HCEC 1CT (cell line): Measurements from ENCODE around the gene SHISAL1.

ENCODE experiments used
- DNase-seq: peaks from one replicate; pipeline ENCODE4 v3.0.0-alpha.2; 2017

Gene SHISAL1

DNA sequence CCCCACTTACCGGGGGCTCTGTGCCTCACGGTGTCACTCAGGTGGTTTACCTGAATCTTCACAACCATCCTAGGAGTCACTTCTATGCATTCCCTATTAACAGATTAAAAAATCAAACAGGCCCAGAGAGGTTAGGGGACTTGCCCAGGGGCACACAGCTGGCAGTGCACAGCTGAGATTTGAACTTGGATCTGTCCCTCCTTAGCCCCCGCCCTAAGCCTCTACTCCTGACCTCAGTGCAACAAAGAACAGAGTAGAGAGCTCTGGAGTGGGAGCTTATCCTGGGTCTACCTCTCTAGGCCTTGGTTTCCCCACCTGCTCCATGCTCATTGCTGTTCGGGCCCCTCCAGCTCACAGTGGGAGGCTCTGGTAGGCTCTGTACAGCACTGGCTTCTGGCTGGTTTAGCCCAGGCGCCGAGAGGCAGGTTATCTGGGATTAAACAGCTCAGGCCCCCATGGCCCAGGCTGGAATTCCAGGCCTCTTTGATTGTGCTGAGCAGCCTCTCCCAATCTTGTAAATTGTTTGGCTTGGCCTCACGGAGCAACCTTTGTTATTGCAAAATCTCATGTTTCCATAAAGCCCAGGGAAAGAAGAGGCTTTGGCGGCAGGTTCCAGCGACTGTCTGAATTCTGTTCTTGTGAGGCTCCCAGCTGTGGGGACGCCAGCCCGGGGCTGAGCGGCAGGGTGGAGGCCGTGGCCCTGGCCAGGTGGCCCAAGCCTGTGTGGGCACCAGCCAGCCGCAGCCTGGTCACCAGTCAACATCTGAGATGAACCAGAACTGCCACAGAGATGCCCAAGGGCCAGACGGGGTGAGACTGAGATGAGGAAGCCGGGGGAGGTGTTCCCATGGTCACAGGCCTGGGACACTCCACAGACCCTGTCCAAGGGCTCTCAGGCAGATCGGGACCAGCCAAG lies 28.9 kb upstream of the SHISAL1 start:
- DNase-seq, result no peak

DNA sequence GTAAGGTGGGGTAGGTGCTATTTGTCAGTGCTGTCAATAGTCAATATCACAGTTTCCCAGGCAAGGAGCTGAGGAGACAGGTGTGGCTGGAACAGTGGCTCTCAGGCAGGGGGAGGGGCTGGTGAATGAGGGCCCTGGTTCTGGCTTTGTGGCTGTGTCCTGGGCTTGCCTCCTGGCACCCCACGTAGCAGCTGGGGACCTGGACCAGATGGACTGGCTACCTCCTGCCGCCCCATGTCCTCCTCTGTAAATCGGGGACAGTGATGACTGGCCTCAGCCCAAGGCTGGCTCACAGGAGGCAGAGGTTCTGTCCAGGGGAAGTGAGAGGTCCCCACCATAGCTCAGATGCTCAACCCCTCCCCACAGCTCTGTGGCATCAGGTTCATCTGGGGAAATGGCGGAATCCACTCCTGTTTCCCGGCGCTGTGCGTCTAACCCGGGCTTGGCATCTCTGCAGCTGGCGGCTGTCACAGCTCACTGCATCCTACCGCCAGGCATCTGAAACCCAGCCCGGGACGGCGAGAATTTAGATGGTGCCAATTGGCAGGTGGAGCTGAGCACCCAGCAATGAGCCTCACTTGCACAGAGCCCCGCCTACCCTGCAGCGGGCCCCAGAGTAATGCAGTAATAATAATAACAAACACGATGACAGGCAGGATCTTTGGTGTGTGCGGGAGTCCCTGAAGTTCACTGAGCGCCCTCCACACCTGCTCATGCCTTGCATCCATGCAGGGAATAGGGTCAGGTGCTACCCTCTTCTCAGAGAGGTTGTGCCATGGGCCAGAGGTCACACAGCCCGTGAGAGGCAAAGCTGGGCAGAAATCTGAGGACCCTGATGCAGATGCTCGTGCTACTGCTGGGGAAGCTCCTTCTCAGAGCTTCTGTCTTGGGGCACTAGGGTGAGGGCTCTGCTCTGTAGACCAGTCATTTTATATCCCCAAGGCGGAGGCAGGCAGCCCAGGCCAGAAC lies 27.8 kb upstream of the SHISAL1 start:
- DNase-seq, result no peak

DNA sequence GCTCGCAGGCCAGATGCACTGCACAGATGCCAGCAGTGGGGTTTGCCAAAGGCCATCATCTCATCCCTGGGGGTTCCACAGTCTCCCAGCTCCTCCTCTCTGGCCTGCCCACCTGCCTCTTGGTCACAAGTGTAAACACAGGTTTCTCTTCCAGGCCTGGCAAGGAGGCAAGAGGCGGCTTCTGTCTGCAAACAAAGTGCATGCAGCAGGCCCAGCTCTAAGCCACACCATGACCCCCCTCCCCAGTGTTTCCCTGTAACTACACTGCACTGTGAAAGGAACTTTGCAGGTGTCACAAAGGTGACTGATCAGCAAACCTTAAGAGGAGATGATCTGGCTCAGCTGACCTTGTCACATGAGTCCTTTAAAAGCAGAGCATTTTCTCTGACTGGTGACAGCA lies 26.2 kb upstream of the SHISAL1 start:
- DNase-seq, result no peak

DNA sequence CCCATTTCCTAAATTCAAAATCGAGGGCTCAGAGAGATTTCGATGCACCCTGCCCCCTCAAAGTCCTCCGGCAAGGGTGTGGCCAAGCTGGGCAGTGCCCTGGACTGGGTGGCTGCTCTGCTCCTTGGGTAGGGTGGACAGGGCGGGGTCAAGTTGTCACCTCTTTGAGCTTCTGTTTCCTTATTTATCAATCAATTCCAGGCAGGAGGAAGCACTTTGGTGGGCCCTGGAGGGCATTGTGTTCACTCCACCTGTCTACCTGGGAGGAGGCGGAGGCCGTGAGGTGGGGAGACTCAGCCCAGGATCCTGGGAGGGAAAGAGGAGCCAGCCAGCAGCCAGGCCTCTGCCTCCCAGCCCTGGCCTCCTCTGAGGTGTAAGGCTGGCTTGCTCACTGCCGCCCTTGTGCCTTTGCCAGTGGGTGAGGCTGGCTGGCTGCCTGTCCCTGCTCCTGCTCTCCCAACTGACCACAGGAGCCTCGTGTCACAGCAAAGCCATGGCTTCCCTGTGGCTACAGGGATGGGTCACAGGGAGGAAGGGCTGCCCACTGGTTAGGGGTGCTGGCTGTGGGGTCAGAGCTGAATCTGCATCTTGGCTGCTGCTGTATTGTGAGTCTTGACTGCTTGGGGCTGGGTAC lies 25.5 kb upstream of the SHISAL1 start:
- DNase-seq, result no peak

DNA sequence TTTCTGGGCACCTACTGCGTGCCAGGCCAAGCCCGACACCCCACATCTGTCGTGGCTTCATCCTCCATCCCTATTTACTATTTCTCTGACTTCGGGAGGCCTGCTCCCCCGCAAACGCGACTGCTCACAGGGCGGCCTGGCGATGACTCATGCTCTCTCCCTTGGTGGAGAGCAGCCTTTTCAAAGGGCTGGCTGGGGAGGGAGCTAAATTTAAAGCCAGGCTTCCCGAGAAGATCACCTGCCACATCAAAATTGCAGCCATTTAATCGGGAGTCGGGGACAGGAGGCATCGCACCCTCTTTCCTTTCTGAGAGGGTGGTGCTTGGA lies 24.9 kb upstream of the SHISAL1 start:
- DNase-seq, result peak; percentile 49

DNA sequence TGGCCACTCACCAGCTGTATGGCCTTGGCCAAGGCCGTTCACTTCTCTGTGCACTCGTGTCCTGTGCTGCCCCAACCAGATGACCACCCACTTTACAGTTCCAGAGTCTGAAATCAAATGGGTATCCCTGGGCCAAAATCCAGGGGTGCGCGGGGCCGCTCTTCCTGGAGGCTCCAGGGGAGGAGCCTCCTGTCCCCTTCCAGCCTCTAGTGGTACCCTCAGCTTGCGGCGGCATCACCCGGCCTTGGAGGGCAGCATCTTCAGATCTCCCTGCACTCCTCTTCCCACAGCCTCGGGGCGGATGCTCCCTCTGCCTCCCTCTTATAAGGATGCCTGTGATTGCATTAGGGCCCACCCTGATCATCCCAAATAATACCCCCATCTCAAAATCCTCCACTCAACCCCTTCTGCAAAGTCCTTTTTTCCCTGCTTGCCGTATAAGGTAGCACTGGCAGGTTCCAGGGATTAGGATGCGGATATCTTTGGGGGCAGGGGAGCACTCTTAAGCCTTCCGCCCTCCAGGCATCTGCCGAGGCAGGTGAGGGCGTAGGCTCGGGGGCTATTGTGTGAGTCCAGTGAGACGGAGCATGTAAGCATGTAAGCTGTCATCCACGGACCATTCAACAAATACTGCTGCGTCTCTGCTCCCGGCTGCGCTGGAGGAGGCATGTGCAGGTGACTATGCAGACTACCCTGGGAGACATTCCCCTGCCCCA lies 24.4 kb upstream of the SHISAL1 start:
- DNase-seq, result no peak

DNA sequence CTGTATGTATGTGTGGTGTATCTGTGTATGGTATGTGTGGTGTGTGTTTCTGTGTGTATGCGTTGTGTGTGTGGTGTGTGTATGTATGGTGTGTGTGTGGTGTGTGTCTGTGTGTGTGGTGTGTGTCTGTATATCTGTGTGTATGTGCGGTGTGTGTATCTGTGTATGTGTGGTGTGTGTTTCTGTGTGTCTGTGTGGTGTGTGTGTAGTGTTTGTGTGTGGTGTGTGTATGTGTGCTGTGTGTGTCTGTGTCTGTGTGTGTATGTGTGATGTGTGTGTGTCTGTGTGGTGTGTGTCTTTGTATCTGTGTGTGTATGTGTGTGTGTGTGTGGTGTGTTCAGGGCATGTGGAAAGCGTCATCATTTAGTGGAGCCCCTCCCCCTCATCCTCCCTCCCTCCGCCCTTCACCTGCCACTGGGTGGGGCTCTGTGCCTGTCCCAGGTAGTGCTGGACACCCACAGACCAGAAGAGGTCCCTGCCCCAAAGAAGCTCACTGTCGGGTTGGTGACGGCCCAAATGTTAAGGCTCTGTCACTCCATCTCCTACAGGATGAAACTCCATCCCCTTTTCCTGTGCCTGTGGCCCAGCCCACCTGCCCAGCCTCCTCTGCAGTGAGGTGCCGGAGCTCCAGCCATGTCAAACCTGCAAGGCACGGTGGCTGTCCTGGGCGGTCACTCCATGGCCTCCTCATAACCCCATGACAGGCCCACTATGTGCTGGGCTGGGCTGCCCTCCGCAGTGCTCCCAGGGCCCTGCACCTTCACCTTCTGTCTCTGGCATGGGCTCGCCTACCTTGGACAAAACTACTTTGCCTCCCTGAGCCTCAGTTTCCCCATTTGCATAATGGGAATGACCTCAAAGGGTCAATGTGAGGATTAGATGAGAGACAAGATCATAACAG lies 23.4 kb upstream of the SHISAL1 start:
- no peak for DNase-seq

DNA sequence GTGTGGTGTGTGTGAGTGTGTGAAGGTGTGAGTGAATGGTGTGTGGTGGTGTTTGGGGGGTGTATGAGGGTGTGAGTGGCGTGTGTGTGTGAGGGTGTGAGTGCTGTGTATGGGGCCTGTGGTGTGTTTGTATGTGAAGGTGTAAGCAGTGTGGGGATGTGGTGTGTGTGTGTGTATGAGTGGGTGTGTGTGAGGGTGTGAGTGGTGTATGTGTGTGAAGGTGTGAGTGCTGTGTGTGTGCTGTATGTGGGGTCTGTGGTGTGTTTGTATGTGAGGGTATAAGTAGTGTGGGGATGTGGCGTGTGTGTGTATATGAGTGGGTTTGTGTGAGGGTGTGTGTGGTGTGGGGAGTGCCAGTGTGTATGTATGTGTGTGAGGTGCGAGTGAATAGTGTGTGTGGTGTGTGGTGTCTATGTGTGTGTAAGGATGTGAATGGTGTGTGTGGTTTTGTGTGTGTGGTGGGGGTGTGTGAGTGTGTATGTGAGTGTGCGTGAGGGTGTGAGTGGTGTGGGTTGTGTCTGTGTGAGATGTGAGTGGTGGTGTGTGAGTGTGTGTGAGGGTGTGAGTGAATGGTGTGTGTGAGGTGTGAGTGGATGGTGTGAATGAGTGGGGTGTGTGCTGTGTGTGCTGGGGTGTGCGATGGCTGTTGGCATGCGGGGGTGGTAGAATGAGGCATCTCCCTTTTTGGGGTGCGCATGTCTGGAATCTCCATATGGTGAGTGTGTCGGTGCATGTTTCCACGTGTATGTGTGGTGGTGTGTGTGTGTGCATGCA lies 22.5 kb upstream of the SHISAL1 start:
- DNase-seq, result no peak

DNA sequence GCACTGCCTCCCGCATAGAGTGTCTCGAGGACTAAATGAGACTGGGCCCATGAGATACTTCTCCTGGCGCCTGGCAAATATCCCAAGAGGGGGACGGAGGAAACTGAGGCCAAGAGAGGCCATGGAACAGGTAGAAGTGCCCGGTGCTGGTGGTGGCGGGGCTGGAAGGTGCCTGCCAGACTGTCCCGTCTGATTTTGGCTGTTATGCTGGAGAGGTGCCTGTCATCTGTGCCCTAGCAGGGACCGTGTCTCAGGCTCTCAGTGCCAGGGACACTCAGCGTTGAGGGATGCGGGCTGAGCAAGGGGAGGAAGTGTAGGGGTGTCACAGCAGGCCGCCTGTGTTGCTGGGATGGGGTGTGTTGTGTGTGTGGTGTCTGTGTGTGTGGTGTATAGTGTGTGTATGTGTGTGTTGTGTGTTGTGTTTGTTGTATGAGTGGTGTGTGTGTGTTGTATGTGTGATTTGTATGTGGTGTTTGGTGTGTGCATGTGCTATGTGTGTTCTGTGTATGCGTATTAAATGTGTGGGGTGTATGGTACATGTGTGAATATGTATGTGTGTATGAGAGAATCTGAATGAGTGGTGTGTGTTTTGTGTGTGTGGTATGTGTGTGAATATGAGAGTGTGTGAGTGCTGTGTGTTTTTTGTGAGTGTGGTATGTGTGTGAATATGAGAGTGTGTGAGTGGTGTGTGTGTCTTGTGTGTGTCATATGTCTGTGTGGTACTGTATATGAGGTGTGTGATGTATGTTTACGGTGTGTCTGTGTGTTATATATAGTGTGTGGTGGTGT lies 21.3 kb upstream of the SHISAL1 start:
- no peak for DNase-seq

DNA sequence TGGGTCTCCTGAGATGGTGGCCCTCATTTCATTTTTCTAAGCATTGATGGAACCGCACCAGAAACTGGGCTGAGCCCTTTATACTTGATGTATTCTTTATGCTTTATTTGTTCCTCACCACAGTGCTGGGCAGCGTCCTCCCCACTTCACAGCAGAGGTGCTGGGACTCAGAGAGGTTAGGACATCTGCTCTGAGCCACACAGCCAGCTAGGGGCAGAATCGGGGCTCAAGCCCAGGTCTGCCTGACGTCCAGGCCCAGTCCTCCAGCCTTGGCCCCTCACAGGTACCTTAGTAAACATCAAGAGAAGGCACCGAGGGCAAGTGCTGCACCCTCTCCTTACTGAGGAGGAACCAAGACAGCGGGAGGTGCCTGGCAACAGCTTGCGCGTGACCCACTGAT lies 20.2 kb upstream of the SHISAL1 start:
- DNase-seq, result no peak

DNA sequence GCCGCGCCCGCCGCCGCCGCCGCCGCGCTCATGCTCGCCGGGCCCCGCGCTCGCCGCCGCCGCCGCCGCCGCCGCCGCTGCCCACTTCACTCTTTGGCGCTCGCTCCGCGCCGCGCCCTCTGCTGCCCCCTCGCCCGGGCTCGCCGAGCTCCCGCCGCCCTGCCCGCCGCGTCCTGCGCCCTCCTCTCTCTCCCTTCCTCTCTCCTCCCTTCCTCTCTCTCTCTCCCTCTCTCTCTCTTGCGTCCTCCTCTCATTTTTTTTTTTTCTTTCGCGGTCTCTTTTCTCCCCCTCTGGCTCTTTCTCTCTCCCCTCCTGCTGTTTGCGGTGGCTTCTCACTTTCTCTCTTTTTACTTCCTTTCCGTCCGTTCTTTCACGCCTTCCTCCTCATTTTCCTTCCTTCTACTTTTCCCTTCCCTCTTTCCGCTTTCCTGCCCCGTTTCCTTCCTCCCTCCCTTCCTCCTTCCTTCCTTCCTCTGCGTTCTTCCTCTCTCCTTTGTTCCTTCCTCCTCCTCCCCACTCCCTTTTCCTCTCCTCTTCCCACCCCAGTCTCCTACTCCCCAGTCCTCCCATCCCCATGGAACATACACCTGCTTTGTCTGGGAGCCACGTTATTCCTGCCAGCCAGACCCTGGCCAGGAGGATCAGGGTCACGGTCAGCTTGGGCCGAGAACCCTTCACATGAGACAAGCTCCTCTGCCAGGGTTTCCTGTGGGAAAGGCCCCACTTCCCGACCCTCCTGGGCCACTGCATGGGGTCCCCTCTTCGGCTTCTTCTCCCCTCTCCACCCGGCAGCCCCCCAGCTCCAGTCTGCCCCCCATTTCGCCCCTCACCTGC lies 19.3 kb upstream of the SHISAL1 start:
- DNase-seq, result no peak

DNA sequence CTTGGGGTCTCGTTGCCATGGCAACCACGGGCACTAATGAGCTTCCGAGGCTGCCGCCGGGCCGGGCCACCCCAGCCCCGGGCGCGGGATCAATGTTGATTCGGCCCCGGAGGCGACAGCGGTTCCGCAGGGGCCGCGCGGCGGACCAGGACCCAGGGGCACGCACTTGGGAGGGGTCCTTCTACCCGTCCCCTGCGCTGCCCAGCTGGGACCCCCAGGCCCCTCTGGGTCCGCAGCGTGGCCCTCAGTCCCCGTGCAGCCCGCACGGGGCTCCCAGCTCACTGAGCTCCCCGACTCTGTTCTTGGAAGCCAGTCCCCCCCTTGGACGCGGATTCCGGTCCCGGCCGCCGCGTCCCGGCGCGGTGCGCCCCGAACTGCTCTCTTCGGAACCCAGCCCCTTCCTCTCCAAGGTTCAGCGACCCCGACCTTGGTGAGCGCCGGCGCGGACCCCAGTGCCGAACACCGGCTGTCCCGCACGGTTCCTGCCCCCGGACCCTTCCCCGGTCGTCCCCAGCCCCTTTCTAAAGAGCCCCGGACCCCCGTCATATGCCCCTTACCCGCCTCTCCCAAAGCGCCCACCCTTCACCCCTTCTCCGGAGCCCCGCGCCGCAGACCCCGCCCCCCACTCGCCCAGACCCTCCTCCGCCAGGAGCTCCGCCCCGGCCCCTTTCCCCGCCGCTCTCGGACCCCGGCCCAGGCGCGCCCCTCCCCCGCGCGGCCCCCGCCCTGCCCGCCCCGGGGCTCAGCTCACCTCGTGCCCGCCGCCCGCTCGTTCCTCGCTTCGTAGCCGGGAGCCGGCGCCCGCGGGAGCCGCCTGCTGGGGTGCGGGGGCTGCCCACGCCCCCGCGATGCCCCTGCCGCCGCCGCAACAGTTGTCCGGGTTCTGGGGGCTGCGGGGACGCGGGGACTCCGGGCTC lies 18.3 kb upstream of the SHISAL1 start:
- DNase-seq, result no peak

DNA sequence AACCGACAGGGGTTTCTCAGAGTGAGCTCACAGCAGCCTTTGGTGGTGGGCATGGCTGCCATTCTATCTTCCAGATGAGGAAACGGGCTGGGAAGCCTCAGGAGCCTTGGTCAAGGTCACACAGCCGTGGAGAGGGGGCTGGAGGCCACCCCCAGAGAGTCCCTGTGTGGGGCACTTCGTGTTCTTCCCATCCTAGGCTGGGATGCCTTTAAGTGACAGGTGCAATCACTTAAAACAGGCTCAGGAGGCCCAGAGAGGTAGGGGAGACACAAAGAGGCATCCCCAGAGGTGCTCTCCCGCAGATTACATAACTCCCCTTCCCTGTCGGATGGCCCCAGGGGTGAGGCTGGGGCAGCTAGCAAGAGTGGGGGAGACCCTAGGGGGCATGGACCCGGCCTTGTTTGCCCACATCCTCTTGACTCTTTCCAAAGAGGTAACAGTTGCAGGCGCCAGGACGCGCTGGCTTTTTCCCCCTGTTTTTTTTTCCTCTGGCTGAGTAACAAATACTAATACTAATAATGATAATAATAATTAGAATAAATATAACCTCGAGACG lies 17.5 kb upstream of the SHISAL1 start:
- no peak for DNase-seq

DNA sequence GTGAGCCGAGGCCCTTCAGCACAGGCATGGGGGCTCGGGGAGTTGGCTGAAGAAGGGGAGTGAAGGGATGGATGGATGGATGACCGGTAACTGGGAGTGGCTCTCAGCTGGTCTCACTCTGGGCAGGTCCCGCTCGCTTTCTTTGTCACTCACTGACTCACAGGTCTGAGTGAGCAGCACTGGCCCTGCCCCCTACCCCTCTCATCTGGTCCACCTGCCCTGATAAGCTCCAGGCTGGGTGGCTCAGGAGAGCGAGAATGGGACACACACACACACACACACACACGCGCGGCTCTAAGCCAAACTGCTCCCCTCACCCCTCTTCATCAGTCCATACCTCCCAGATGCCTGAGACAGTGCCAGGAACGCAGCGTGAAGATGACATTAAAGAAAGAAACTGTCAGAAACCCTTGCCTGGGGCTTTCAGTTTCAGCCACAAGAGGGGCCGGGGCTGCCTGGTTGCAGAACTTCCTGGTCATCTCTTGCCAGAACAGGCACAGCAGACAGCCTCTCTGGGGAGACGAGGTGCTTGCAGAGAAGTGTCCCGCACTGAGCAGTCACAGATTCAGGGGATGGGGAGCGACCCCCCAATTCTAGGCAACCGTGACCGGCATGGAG lies 16.5 kb upstream of the SHISAL1 start:
- no peak for DNase-seq

DNA sequence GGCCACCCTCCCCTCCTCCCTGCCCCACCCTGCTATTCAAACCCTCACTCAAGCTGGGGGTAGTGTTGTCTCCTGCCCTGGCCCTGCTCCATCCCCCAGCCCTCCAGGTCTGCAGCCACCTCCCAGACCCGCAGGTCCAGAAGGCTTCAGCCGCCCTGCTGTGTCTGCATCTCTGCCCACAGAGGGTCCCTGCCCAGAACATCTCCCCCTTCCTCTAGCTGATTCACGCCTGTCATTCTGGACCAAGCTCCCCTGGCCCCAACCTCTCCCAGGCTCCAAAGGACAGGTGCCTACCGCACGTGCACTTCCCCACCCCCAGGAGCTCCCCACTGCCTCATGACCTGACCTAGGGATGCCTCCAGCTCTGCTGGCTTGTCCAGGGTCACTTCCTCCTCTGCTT lies 16.0 kb upstream of the SHISAL1 start:
- DNase-seq, result no peak

DNA sequence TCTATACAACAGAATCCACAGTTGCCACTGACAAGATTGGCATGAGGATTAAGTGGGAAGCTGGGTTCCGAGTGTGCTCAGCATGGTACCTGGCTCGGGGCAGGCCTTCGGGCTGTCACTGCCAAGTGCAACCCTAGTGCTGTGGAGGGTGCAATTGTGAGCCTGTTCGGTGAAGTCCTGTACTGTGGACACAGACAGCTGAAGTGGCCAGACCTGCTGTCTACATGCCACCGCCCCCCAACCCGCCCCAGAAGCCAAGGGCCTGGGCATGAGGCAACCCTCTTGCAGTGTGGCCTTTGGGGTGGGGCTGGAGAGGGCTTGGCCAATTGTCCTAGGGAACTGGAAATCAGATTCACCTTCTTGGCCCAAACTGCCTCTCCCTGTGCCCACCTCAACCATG lies 15.6 kb upstream of the SHISAL1 start:
- DNase-seq, result no peak

DNA sequence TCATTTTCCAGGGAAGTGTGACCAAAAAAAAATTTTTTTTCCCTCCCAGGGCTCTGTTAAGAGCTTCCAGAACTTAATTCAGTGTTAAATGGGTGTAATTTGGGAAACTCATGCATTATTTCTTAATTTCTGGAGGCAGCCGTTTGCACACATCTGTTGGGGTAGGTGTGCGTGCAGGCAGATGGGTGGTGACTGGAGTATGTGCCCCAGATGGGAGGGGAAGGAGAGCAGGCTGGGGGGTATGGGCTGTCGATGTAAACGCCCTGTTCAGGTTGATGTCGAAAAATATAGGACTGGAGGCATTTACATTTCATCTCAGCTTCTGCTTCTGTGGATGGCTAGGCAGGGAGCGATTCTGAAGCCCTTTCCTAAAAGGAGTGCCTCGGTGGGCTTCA lies 13.7 kb upstream of the SHISAL1 start:
- no peak for DNase-seq
